Panc1 (cell line): ENCODE measurements around the gene DOCK1.

Source experiments
- CTCF ChIP-seq: fragments of 450-650 bp; IDR thresholded peaks from 2 replicates; pipeline ENCODE4 v1.5.1; 2017; ENCODE audit warnings: mild to moderate bottlenecking
- POLR2AphosphoS5 ChIP-seq: IDR thresholded peaks from 2 replicates; pipeline ENCODE4 v1.6.1; 2012; ENCODE audit warnings: mild to moderate bottlenecking, low read depth, low read length, moderate library complexity
- REST ChIP-seq, 2 experiments: IDR thresholded peaks; 2 replicates each; pipeline ENCODE4 v1.6.1; 2011 to 2012; ENCODE audit warnings: low read depth in 2 of 2, control low read depth in 1 of 2, low read length in 1 of 2, mild to moderate bottlenecking in 1 of 2, moderate library complexity in 1 of 2; ENCODE audit not compliant: insufficient read depth in 1 of 2
- TCF7L2 ChIP-seq: IDR thresholded peaks from 2 replicates; pipeline ENCODE4 v1.6.1; 2011; ENCODE audit warnings: mild to moderate bottlenecking, low read depth, low read length, inconsistent platforms

GRCh38 chr10:127405221-127405620, 500.0 kb downstream of the DOCK1 start:
- TF ChIP-seq CTCF (no peak), POLR2AphosphoS5 (no peak), REST (IDR thresholded peaks at IDR 0.05; ENCODE audit: insufficient read depth in 1 of 2, low read depth in 2 of 2, low read length in 1 of 2) (no peak), TCF7L2 (no peak)
